ENCODE data around the gene PGAM1. TPM values are rescaled to one million over a fixed set of nuclear protein-coding genes. Genes with fewer than 3 reads are reported as not detected.
A peak's percentile ranks its signal among the peaks of the same experiment; 100 is the strongest.

PGAM1 gene
- total and polyA plus RNA-seq, 2 of the 13 experiments (the other 11 are each of a cell fraction or from before 2014, with no cell fraction given): 354 to 483 TPM

- TF ChIP-seq ZNF160 (CRISPR knock-in tag; IDR thresholded peaks at IDR 0.05) (no peak), HMGA1 (CRISPR knock-in tag; conservative IDR thresholded peaks at IDR 0.05) (no peak), ZNF629 (CRISPR knock-in tag; conservative IDR thresholded peaks at IDR 0.05) (peak; percentile 39; the same call in 1 of the 2 replicates), FOSL2 (CRISPR knock-in tag; IDR thresholded peaks at IDR 0.05) (peak; percentile 65), ARID2 (CRISPR knock-in tag; IDR thresholded peaks at IDR 0.05; ENCODE audit: borderline replicate concordance) (no peak), ZNF329 (CRISPR knock-in tag; IDR thresholded peaks at IDR 0.05; ENCODE audit: low read depth) (no peak), ZNF232 (CRISPR knock-in tag; IDR thresholded peaks at IDR 0.05; ENCODE audit: borderline replicate concordance) (no peak), ZMAT3 (CRISPR knock-in tag; conservative IDR thresholded peaks at IDR 0.05) (no peak), POGK (CRISPR knock-in tag; conservative IDR thresholded peaks at IDR 0.05) (no peak), PAX8 (CRISPR knock-in tag; IDR thresholded peaks at IDR 0.05; ENCODE audit: borderline replicate concordance) (no peak), CREBL2 (CRISPR knock-in tag; IDR thresholded peaks at IDR 0.05; ENCODE audit: borderline replicate concordance) (no peak), ZNF761 (CRISPR knock-in tag; conservative IDR thresholded peaks at IDR 0.05) (no peak), ZSCAN20 (CRISPR knock-in tag; IDR thresholded peaks at IDR 0.05; ENCODE audit: borderline replicate concordance) (no peak), MIER2 (CRISPR knock-in tag; IDR thresholded peaks at IDR 0.05) (0 out of 2 replicates have a peak, but pooled peaks have one; percentile 26), NONO (IDR thresholded peaks at IDR 0.05) (no peak), NONO (CRISPR knock-in tag; conservative IDR thresholded peaks at IDR 0.05) (no peak), RBAK (CRISPR knock-in tag; IDR thresholded peaks at IDR 0.05) (no peak), EP300 (IDR thresholded peaks at IDR 0.05; ENCODE audit: low read depth in 2 of 2, low read length in 2 of 2) (peak in 1 of 2 experiments; percentile 33; a peak in 1 of 4 replicates), EP300 (CRISPR knock-in tag; IDR thresholded peaks at IDR 0.05; ENCODE audit: borderline replicate concordance) (no peak), ZBTB14 (CRISPR knock-in tag; IDR thresholded peaks at IDR 0.05) (no peak), TOPORS (CRISPR knock-in tag; IDR thresholded peaks at IDR 0.05) (no peak), ADNP (CRISPR knock-in tag; IDR thresholded peaks at IDR 0.05) (no peak), ZSCAN29 (CRISPR knock-in tag; conservative IDR thresholded peaks at IDR 0.05) (no peak), ZBTB7B (CRISPR knock-in tag; IDR thresholded peaks at IDR 0.05) (peak; percentile 45; the same call in 1 of the 2 replicates), MED13 (CRISPR knock-in tag; IDR thresholded peaks at IDR 0.05) (no peak), ATF1 (CRISPR knock-in tag; IDR thresholded peaks at IDR 0.05) (no peak)
Measured at GRCh38 chr10:97411406-97411805, 14.6 kb upstream of the PGAM1 start (continued).

Measured in HepG2 (cell line).